ENCODE measurements around the gene SELENOH.

The SELENOH gene

GRCh38 chr11:57762235-57762861 is 21.1 kb downstream of the SELENOH start:
- Histone ChIP-seq H3K9ac (ENCODE audit: low read length) (no peak overlapping the region), H3K27ac (ENCODE audit: low read length) (no peak overlapping the region), H3K9me2 (replicated peaks; ENCODE audit: insufficient read depth, low read length) (no peaks in the 10 kb centered on the region), H3K4me2 (ENCODE audit: low read depth, low read length) (no peak overlapping the region), H2AFZ (ENCODE audit: low read length) (no peak overlapping the region), H3F3A (ENCODE audit: insufficient read depth, low read length) (no peaks in the 10 kb centered on the region), H3K27me3 (replicated peaks; ENCODE audit: insufficient read depth, low read length) (no peaks in the 10 kb centered on the region), H4K20me1 (ENCODE audit: insufficient read depth, low read length) (no peaks in the 10 kb centered on the region), H3K9me3 (replicated peaks; ENCODE audit: insufficient read depth, low read length) (no peaks in the 10 kb centered on the region), H3K79me2 (ENCODE audit: low read length) (no peaks in the 10 kb centered on the region), H3K4me1 (ENCODE audit: low read length) (no peaks in the 10 kb centered on the region), H3K36me3 (replicated peaks; ENCODE audit: insufficient read depth, low read length) (no peaks in the 10 kb centered on the region), H3K4me3 (ENCODE audit: low read length) (no peak overlapping the region)
- TF ChIP-seq CTCF (IDR thresholded peaks at IDR 0.05; ENCODE audit: low read length) (no peak), EZH2phosphoT487 (IDR thresholded peaks at IDR 0.05; ENCODE audit: low read length) (no peak), EZH2 (optimal IDR thresholded peaks at IDR 0.05; ENCODE audit: low read depth, low read length) (no peak)
- DNase-seq: no peak

GRCh38 chr11:57763568-57763967 is 22.3 kb downstream of the SELENOH start:
- Histone ChIP-seq H3K27me3 (replicated peaks; ENCODE audit: insufficient read depth, low read length) (no peaks in the 10 kb centered on the region), H3K9me3 (replicated peaks; ENCODE audit: insufficient read depth, low read length) (no peaks in the 10 kb centered on the region), H3K27ac (ENCODE audit: low read length) (no peak overlapping the region), H3K4me2 (ENCODE audit: low read depth, low read length) (no peak overlapping the region), H4K20me1 (ENCODE audit: insufficient read depth, low read length) (no peaks in the 10 kb centered on the region), H3K9me2 (replicated peaks; ENCODE audit: insufficient read depth, low read length) (no peaks in the 10 kb centered on the region), H3K9ac (ENCODE audit: low read length) (no peak overlapping the region), H3K36me3 (replicated peaks; ENCODE audit: insufficient read depth, low read length) (no peaks in the 10 kb centered on the region), H3K4me1 (ENCODE audit: low read length) (no peaks in the 10 kb centered on the region), H3K79me2 (ENCODE audit: low read length) (no peaks in the 10 kb centered on the region), H3F3A (ENCODE audit: insufficient read depth, low read length) (no peaks in the 10 kb centered on the region), H3K4me3 (ENCODE audit: low read length) (no peak overlapping the region), H2AFZ (ENCODE audit: low read length) (no peak overlapping the region)
- DNase-seq: no peak
- TF ChIP-seq EZH2 (optimal IDR thresholded peaks at IDR 0.05; ENCODE audit: low read depth, low read length): no peak
- no peak for TF ChIP-seq EZH2phosphoT487 (IDR thresholded peaks at IDR 0.05; ENCODE audit: low read length)
- no peak for TF ChIP-seq CTCF (IDR thresholded peaks at IDR 0.05; ENCODE audit: low read length)

GRCh38 chr11:57764021-57764420 is 22.7 kb downstream of the SELENOH start:
- H3K9me3 ChIP-seq (replicated peaks; ENCODE audit: insufficient read depth, low read length): no peaks in the 10 kb centered on the region
- H3K9me2 ChIP-seq (replicated peaks; ENCODE audit: insufficient read depth, low read length): no peaks in the 10 kb centered on the region
- H3K4me3 ChIP-seq (ENCODE audit: low read length): no peak overlapping the region
- no peaks in the 10 kb centered on the region for H3K27me3 ChIP-seq (replicated peaks; ENCODE audit: insufficient read depth, low read length)
- no peak overlapping the region for H3K9ac ChIP-seq (ENCODE audit: low read length)
- no peaks in the 10 kb centered on the region for H3F3A ChIP-seq (ENCODE audit: insufficient read depth, low read length)
- H3K4me2 ChIP-seq (ENCODE audit: low read depth, low read length): no peak overlapping the region
- no peak for DNase-seq
- H3K4me1 ChIP-seq (ENCODE audit: low read length): no peaks in the 10 kb centered on the region
- H3K36me3 ChIP-seq (replicated peaks; ENCODE audit: insufficient read depth, low read length): no peaks in the 10 kb centered on the region
- TF ChIP-seq EZH2 (optimal IDR thresholded peaks at IDR 0.05; ENCODE audit: low read depth, low read length): no peak
- no peak for TF ChIP-seq CTCF (IDR thresholded peaks at IDR 0.05; ENCODE audit: low read length)
- no peak for TF ChIP-seq EZH2phosphoT487 (IDR thresholded peaks at IDR 0.05; ENCODE audit: low read length)
- no peaks in the 10 kb centered on the region for H3K79me2 ChIP-seq (ENCODE audit: low read length)
- H4K20me1 ChIP-seq (ENCODE audit: insufficient read depth, low read length): no peaks in the 10 kb centered on the region
- no peak overlapping the region for H2AFZ ChIP-seq (ENCODE audit: low read length)
- no peak overlapping the region for H3K27ac ChIP-seq (ENCODE audit: low read length)
